GM18517 (cell line): Measurements from ENCODE around the gene TXNRD2.
"Not testable (repeated sequence)": the region's sequence is repeated elsewhere in the genome, so short reads cannot be mapped to it uniquely, and the experiment has no call there.

Experiments used
- ATAC-seq: cut with Tn5 transposase; IDR thresholded peaks from one replicate; pipeline ENCODE4 v1.9.1; 2021; ENCODE audit warnings: mild to moderate bottlenecking, moderate library complexity; ENCODE audit not compliant: unreplicated experiment

Gene TXNRD2

GRCh38 chr22:19951346-19951745, 9.7 kb upstream of the TXNRD2 start:
- no peak for ATAC-seq

GRCh38 chr22:19948057-19948760, 6.6 kb upstream of the TXNRD2 start:
- no peak for ATAC-seq

DNA sequence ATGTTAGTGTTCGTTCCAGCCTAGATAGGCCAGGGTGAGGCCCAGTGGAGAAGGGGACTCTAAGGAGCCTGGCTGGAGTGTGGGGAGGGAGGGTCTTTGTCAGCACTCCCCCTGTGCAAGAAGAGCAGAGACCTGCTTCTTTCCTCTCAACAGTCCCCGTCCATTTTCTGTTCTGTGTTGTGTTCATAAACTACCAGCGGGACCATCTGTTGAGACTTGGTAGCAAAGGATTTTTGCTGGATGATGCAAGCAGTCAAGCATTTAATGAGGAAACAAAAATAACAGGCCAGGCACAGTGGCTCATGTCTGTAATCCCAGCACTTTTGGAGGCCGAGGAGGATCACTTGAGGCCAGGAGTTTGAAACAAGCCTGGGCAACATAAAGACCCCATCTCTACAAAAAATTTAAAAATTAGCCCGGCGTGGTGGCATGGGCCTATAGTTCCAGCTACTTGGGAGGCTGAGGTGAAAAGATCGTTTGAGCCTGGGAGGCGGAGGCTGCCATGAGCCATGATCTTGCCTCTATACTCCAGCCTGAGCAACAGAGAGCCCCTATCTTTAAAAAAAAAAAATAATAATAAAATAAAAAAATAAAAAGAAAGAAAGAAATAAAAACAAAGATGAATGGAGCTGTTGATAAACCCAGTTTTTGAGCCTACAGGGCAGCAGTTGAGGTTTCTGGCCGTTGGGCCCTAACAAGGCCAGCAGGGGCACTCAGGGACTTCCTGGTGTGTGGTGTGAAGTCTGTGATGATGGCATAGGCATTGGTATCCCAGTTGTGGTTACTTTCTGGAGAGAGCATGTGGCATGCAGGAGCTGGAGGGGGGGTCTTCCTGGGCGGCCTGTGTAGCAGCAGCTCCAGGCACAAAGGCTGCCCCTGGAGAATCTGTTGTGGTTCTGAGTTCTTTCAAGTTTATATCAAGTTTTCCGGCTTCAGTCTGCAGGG, 1.7 kb upstream of the TXNRD2 start:
- no peak for ATAC-seq

GRCh38 chr22:19942157-19943081, 801 bp upstream of the TXNRD2 start:
- no peak for ATAC-seq

DNA sequence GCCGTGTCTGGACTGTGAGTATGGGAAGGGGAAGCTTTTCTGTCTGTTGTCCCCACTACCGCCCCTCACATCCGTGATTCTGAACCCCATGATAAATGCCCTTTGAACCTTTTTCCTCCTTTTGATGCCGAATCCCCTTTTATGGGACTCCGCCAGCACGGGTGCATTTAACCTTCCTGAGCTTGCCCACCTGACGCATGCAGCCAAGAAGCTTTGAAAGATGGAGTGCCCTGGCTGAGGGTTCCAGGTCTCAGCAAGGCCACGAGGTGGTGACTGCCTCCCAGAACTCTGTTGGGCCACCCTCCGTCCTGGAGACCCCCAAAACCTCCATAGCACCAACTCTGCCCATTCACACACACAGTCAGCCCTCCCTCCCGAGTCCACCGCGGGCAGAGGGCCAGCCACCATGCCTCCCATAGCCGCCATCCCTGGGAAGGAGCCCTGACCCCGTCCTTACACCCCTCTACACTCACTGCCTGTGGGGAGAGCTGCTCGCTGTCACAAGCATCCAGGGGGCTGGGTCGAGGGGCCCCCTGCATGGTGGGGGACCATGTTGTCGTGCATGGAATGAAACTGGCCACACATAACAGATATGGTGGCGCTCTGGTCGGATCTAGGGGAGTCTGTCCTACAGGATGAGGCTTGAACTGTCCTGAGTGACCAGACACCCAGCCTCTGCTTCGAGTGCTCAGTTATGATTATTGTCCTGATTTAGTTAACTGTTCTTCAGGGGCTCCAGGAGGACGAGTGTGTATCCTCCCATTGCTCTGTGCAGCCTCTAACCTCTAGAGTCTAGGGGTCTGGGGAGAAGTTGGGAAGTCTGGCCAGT, 868 bp downstream of the TXNRD2 start:
- ATAC-seq, result no peak

DNA sequence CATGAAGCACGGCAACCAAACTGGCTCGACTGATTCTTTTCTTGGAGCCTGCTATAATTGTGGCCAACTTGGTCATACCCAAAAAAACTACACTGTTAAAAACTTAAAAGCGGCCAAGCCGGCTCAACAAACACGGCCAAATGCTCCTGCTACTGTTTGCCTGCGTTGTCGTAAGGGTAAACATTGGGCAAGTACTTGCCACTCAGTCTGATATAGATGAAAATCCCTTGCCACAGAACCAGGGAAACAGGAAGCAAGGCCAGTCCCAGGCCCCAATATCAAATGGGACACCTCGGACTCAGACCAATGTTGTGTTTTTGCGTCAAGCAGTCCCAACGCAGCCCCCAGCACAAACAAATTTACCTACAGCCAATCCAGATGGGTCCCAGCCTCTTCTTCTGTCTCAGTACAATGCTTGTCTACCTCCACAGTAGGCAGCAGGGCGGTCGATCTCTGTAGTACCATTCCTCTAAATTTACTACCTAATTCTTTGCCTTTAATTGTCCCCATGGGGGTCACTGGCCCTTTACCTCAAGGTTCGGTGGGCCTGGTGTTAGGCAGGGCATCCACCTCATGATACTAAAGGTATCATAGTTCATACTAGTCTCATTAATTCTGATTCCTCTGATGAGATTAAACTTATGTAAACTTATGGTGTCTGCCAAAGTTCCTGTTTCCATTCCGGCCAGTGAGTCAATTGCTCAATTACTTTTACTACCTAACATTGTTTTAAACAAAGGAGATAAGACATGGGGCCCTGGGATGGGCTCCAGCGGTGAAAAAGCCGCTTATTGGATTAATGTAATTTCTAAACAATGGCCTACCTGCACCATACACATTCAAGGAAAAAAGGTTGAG, 3.8 kb downstream of the TXNRD2 start:
- ATAC-seq, result no peak

- no peak for ATAC-seq
Measured at GRCh38 chr22:19936513-19936912, 5.1 kb downstream of the TXNRD2 start.

DNA sequence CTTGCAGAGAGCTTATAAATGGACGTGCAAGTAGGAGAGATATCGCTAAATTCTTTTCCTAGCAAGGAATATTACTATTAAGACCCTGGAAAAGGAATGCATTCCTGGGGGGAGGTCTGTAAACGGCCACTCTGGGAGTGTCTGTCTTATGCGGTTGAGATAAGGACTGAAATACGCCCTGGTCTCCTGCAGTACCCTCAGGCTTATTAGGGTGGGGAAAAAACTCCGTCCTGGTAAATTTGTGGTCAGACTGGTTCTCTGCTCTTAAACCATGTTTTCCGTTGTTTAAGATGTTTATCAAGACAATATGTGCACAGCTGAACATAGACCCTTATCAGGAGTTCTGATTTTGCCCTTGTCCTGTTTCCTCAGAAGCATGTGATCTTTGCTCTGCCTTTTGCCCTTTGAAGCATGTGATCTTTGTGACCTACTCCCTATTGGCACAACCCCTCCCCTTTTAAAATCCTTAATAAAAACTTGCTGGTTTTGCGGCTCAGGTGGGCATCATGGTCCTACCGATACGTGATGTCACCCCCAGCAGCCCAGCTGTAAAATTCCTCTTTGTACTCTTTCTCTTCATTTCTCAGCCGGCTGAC, 6.4 kb downstream of the TXNRD2 start:
- not testable (repeated sequence) for ATAC-seq

GRCh38 chr22:19933341-19934241, 8.0 kb downstream of the TXNRD2 start:
- no peak for ATAC-seq

- ATAC-seq, result no peak
Measured at GRCh38 chr22:19932367-19933206, 9.0 kb downstream of the TXNRD2 start.

DNA sequence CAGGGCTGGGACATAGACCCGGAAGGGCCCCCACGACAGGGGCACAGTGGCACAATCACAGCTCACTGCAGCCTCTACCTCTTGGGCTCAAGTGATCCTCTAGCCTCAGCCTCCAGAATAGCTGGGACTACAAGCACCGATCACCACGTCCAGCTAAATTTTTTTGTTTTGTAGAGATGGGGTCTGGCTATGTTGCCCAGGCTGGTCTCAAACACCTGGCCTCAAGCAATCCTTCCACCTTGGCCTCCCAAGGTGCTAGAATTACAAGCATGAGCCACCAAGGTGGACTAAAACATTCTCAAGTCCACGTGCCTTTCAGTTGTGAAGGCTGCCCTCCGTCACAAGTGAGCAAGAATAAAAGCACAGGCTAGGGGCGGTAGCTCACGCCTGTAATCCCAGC, 10.1 kb downstream of the TXNRD2 start:
- ATAC-seq, result no peak

DNA sequence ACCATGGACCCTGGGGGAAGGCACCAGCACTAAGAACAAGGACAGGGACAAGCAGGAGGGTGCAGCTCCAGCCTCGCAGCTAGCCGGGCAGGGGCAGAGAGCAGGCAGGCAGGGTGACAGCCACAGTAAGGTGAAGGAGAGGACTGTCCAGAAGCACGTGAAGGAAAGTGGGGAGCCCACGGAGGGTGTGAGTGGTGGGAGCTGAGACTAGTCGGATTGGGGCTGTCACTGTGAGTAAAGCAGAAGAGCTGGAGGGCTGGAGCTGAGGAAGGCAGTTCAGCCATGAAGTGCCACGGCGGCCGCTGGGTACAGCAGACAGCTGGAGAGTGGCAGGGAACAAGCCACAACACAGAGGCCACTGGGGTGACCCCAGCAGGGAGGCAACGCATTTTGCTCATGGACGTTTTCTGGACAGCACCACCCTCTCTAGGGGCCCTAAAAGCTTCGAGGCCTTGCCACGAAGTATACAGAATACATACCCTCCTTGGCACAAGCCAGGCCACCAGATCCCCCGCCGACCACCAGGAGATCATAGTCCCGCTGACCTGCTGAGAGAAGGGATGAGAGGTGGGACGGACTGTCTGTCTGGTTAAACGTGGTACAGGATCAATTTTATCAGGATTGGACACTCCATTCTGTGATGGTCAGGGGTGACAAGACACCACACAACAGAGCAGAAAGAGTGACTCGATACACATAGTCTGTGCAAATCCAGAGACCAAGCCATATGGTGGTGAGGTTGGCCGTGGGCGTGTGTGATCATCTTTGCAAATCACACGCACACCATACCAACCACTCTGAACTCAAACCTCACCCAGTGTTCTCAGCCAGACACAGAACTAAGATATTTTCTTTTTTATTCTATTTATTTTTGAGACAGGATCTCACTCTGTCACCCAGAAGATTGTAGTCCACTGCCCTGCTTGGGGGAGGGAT, 10.8 kb downstream of the TXNRD2 start:
- ATAC-seq, result no peak

- ATAC-seq, result no peak
Measured at GRCh38 chr22:19929586-19930550, 11.8 kb downstream of the TXNRD2 start.

GRCh38 chr22:19928207-19928606, 13.4 kb downstream of the TXNRD2 start:
- ATAC-seq, result no peak

- no peak for ATAC-seq
Measured at GRCh38 chr22:19927696-19928095, 13.9 kb downstream of the TXNRD2 start.
